ENCODE measurements around the gene RAPGEF4. TPM values are rescaled to one million over a fixed set of nuclear protein-coding genes. Genes with fewer than 3 reads are reported as not detected.

RAPGEF4 gene
- total RNA-seq, 1 donor from 2014 or later: 21.8 TPM

DNA sequence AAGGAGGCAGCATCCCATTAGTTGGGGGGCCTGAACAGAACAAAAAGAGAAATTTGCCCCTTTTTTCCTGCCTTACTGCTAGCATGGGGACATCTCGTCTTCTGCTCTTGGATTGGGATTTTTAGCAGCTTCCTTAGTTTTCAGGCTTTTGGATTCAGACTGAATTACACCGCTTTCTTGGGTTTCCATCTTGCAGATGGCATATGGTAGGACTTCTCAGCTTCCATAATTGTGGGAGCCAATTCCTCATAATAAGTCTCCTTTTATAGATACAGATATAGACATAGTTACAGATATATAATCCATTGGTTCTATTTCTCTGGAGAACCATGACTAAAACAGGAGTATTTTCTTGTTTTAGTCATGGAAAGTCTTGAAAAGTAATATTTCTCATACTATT lies 5.2 kb upstream of the RAPGEF4 start:
- ATAC-seq: no peak
- DNase-seq: no peak
- intact Hi-C loops (cut with DNase I): no loop called here
- no peak for TF ChIP-seq CTCF (IDR thresholded peaks at IDR 0.05)
- H3K27ac ChIP-seq: no peak overlapping the region
- H3K9me3 ChIP-seq: no peaks in the 10 kb centered on the region
- no peaks in the 10 kb centered on the region for H3K36me3 ChIP-seq
- peaks cover 16% of the 10 kb centered on the region for H3K27me3 ChIP-seq
- no peak overlapping the region for H3K4me3 ChIP-seq
- H3K4me1 ChIP-seq: no peaks in the 10 kb centered on the region

DNA sequence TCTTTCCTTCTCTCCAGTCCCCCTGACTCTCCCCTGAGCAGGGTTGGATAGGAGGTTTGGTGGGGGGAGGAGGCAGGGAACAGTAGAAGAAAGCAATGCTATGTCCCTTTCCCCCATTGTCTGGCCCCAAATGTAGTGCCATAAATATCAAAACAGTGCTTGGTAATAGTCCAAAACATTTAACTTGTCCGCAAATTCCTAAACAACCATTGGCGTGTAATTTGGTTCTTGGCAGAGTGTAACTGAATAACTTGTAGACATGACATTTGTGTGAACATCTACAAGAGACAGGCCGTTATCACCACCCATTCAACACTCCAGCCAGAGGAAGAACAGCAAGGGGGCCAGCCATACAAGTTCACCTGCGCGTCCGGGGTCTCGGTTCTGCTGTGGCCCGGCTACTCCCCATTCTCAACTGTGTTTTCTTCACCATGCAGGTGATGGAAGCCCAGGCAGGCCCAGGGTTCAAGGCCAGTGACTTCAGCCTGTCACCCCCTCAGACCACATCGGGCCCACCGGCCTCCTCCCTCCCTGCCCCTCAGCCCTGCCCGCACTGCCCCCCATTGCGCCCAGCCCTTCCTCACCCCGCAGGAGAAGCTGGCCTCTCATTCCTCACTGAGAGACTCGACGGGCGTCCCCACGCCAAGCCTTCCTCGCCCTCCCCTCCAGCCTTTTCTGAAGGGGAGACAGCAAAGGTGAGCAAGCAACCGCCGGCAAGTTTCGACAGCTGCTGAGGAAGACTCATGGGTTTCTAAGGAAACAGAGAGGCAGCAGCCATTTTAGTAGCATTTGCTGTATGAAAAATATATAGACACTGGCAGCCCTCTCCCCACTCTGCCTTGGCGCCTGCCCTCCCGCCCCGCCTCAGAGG lies 699 bp upstream of the RAPGEF4 start:
- H3K9me3 ChIP-seq: no peaks in the 10 kb centered on the region
- no peaks in the 10 kb centered on the region for H3K36me3 ChIP-seq
- no peak overlapping the region for H3K27ac ChIP-seq
- peak; percentile 12 for ATAC-seq
- intact Hi-C loops (cut with DNase I): no loop called here
- peaks cover 39% of the 10 kb centered on the region for H3K27me3 ChIP-seq
- H3K4me1 ChIP-seq: peaks cover 4% of the 10 kb centered on the region
- DNase-seq: no peak
- peak overlapping the region; percentile 33 for H3K4me3 ChIP-seq
- no peak for TF ChIP-seq CTCF (IDR thresholded peaks at IDR 0.05)

GRCh38 chr2:172736424-172737174 lies 954 bp downstream of the RAPGEF4 start:
- Histone ChIP-seq H3K27ac (no peak overlapping the region), H3K9me3 (no peaks in the 10 kb centered on the region), H3K36me3 (no peaks in the 10 kb centered on the region), H3K4me1 (peaks cover 4% of the 10 kb centered on the region), H3K27me3 (peaks cover 39% of the 10 kb centered on the region), H3K4me3 (peak overlapping the region; percentile 33)
- no peak for DNase-seq
- no peak for ATAC-seq
- intact Hi-C loops (cut with DNase I): no loop called here
- TF ChIP-seq CTCF (IDR thresholded peaks at IDR 0.05): no peak

DNA sequence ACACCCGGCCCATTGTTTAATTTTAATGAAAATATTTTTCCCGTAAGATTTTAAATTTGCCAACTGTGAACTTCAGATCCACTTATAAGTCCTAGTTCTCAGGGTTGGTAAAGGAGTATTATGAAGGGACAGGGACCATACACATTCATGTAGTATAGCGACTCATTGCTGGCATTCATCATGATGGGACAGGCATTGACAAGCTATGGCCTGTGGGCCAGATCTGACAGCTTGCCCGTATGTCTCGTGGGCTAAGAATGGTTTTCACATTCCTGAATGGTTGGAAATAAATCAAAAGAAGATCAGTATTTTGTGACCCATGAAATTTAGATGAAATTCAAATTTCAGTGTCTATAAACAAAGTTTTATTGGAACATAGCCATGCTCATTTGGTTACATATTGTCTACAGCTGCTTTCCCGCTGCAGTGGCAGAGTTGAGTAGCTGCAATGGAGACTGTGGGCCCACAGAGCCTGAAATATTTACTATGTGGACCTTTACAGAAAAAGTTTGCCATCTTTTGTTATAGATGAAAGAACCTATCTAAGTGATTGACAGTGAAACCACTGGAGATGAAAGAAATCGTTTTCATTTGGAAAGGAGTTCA lies 4.1 kb downstream of the RAPGEF4 start:
- DNase-seq (no peak), ATAC-seq (no peak)
- H3K27me3 ChIP-seq: peaks cover 34% of the 10 kb centered on the region
- intact Hi-C loops (cut with DNase I): no loop called here
- H3K4me1 ChIP-seq: peaks cover 4% of the 10 kb centered on the region
- H3K9me3 ChIP-seq: no peaks in the 10 kb centered on the region
- no peaks in the 10 kb centered on the region for H3K36me3 ChIP-seq
- no peak overlapping the region for H3K4me3 ChIP-seq
- H3K27ac ChIP-seq: no peak overlapping the region
- no peak for TF ChIP-seq CTCF (IDR thresholded peaks at IDR 0.05)

- no peak for ATAC-seq
- intact Hi-C loops (cut with DNase I): no loop called here
- peaks cover 25% of the 10 kb centered on the region for H3K27me3 ChIP-seq
- H3K27ac ChIP-seq: no peak overlapping the region
- no peak overlapping the region for H3K4me3 ChIP-seq
- no peaks in the 10 kb centered on the region for H3K36me3 ChIP-seq
- peaks cover 4% of the 10 kb centered on the region for H3K4me1 ChIP-seq
- H3K9me3 ChIP-seq: no peaks in the 10 kb centered on the region
- DNase-seq: no peak
- no peak for TF ChIP-seq CTCF (IDR thresholded peaks at IDR 0.05)
These were observed 5.2 kb downstream of the RAPGEF4 start for GRCh38 chr2:172740856-172741255.

All from upper lobe of right lung (tissue), 1 donor.